NCI-H2196 (cell line): ENCODE data around the gene AFP.
A peak's percentile ranks its signal among the peaks of the same experiment; 100 is the strongest.

ENCODE experiments used
- DNase-seq: peaks from one replicate; lab custom pipeline; 2025; ENCODE audit not compliant: unreplicated experiment; lab: John Stamatoyannopoulos, UW

AFP gene

GRCh38 chr4:73437558-73437956, 1.5 kb downstream of the AFP start:
- DNase-seq: no peak

GRCh38 chr4:73438048-73438447, 2.0 kb downstream of the AFP start:
- no peak for DNase-seq

GRCh38 chr4:73438582-73439215, 2.7 kb downstream of the AFP start:
- no peak for DNase-seq

GRCh38 chr4:73439445-73439844, 3.4 kb downstream of the AFP start:
- no peak for DNase-seq

- DNase-seq: no peak
Observed at GRCh38 chr4:73439991-73440390, 4.0 kb downstream of the AFP start.

- no peak for DNase-seq
Observed at GRCh38 chr4:73440653-73441052, 4.6 kb downstream of the AFP start.

GRCh38 chr4:73442275-73442674, 6.3 kb downstream of the AFP start:
- DNase-seq: no peak

GRCh38 chr4:73443224-73443623, 7.2 kb downstream of the AFP start:
- no peak for DNase-seq

- no peak for DNase-seq
Observed at GRCh38 chr4:73445383-73446335, 9.6 kb downstream of the AFP start.

GRCh38 chr4:73446336-73446938, 10.4 kb downstream of the AFP start:
- peak; percentile 1 for DNase-seq

- DNase-seq: no peak
Observed at GRCh38 chr4:73447671-73448070, 11.7 kb downstream of the AFP start.

GRCh38 chr4:73448448-73449203, 12.6 kb downstream of the AFP start:
- DNase-seq: no peak

- no peak for DNase-seq
Observed at GRCh38 chr4:73450398-73451004, 14.5 kb downstream of the AFP start.

GRCh38 chr4:73451404-73451803, 15.4 kb downstream of the AFP start:
- DNase-seq: no peak

- no peak for DNase-seq
Observed at GRCh38 chr4:73451981-73452747, 16.1 kb downstream of the AFP start.

GRCh38 chr4:73452953-73453700, 17.1 kb downstream of the AFP start:
- DNase-seq: no peak

GRCh38 chr4:73453701-73454005, 17.6 kb downstream of the AFP start:
- no peak for DNase-seq

GRCh38 chr4:73454920-73455319, 18.9 kb downstream of the AFP start:
- no peak for DNase-seq

- DNase-seq: no peak
Observed at GRCh38 chr4:73456177-73457022, 20.4 kb downstream of the AFP start.
